ENCODE results near the gene PLCD3. TPM values are rescaled to one million over a fixed set of nuclear protein-coding genes. Genes with fewer than 3 reads are reported as not detected.

Gene PLCD3
- total and polyA plus RNA-seq, 2 of the 13 experiments (the other 11 are each of a cell fraction or from before 2014, with no cell fraction given), result 11.3 to 39.1 TPM

- TF ChIP-seq, protein P1, sequence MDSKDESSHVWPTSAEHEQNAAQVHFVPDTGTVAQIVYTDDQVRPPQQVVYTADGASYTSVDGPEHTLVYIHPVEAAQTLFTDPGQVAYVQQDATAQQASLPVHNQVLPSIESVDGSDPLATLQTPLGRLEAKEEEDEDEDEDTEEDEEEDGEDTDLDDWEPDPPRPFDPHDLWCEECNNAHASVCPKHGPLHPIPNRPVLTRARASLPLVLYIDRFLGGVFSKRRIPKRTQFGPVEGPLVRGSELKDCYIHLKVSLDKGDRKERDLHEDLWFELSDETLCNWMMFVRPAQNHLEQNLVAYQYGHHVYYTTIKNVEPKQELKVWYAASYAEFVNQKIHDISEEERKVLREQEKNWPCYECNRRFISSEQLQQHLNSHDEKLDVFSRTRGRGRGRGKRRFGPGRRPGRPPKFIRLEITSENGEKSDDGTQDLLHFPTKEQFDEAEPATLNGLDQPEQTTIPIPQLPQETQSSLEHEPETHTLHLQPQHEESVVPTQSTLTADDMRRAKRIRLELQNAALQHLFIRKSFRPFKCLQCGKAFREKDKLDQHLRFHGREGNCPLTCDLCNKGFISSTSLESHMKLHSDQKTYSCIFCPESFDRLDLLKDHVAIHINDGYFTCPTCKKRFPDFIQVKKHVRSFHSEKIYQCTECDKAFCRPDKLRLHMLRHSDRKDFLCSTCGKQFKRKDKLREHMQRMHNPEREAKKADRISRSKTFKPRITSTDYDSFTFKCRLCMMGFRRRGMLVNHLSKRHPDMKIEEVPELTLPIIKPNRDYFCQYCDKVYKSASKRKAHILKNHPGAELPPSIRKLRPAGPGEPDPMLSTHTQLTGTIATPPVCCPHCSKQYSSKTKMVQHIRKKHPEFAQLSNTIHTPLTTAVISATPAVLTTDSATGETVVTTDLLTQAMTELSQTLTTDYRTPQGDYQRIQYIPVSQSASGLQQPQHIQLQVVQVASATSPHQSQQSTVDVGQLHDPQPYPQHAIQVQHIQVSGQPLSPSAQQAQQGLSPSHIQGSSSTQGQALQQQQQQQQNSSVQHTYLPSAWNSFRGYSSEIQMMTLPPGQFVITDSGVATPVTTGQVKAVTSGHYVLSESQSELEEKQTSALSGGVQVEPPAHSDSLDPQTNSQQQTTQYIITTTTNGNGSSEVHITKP (CRISPR knock-in tag; IDR thresholded peaks at IDR 0.05; ENCODE audit: low read depth), result no peak
- TF ChIP-seq MAX (IDR thresholded peaks at IDR 0.05) (no peak), MYPOP (CRISPR knock-in tag; IDR thresholded peaks at IDR 0.05) (no peak), JDP2 (CRISPR knock-in tag; IDR thresholded peaks at IDR 0.05; ENCODE audit: borderline replicate concordance) (no peak), ZNF460 (CRISPR knock-in tag; IDR thresholded peaks at IDR 0.05; ENCODE audit: borderline replicate concordance) (no peak), ZNF775 (CRISPR knock-in tag; IDR thresholded peaks at IDR 0.05; ENCODE audit: borderline replicate concordance) (no peak), SALL2 (CRISPR knock-in tag; IDR thresholded peaks at IDR 0.05) (0 out of 2 replicates have a peak, but pooled peaks have one; percentile 12), DMAP1 (CRISPR knock-in tag; IDR thresholded peaks at IDR 0.05) (no peak), MAFG (CRISPR knock-in tag; IDR thresholded peaks at IDR 0.05) (no peak), NAIF1 (CRISPR knock-in tag; IDR thresholded peaks at IDR 0.05; ENCODE audit: borderline replicate concordance) (no peak), ARNT (IDR thresholded peaks at IDR 0.05) (no peak), LCORL (IDR thresholded peaks at IDR 0.05) (no peak), LCORL (CRISPR knock-in tag; IDR thresholded peaks at IDR 0.05) (no peak), ZNF232 (CRISPR knock-in tag; IDR thresholded peaks at IDR 0.05; ENCODE audit: borderline replicate concordance) (no peak), ELF4 (CRISPR knock-in tag; IDR thresholded peaks at IDR 0.05; ENCODE audit: borderline replicate concordance) (no peak), ZNF605 (CRISPR knock-in tag; IDR thresholded peaks at IDR 0.05) (0 out of 2 replicates have a peak, but pooled peaks have one; percentile 59), NCOA5 (CRISPR knock-in tag; IDR thresholded peaks at IDR 0.05) (no peak), TAF1 (CRISPR knock-in tag; IDR thresholded peaks at IDR 0.05) (no peak), ZNF224 (CRISPR knock-in tag; IDR thresholded peaks at IDR 0.05) (no peak), RARA (CRISPR knock-in tag; IDR thresholded peaks at IDR 0.05) (no peak), ZBTB43 (CRISPR knock-in tag; conservative IDR thresholded peaks at IDR 0.05) (no peak), NR2F6 (IDR thresholded peaks at IDR 0.05) (no peak), NR2F6 (CRISPR knock-in tag; IDR thresholded peaks at IDR 0.05) (no peak)
- TF ChIP-seq, protein P2, sequence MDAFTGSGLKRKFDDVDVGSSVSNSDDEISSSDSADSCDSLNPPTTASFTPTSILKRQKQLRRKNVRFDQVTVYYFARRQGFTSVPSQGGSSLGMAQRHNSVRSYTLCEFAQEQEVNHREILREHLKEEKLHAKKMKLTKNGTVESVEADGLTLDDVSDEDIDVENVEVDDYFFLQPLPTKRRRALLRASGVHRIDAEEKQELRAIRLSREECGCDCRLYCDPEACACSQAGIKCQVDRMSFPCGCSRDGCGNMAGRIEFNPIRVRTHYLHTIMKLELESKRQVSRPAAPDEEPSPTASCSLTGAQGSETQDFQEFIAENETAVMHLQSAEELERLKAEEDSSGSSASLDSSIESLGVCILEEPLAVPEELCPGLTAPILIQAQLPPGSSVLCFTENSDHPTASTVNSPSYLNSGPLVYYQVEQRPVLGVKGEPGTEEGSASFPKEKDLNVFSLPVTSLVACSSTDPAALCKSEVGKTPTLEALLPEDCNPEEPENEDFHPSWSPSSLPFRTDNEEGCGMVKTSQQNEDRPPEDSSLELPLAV (CRISPR knock-in tag; conservative IDR thresholded peaks at IDR 0.05; ENCODE audit: low read depth), result no peak
Observed at GRCh38 chr17:45108595-45109521, 23.5 kb downstream of the PLCD3 start (continued).
